Astrocyte of the cerebellum (primary cell): Measurements from ENCODE around the gene PRR33.

ENCODE experiments used
- DNase-seq: peaks from one replicate; pipeline ENCODE4 v3.0.0-alpha.2; 2011; ENCODE audit warnings: low read depth
- H3K4me3 ChIP-seq: 2 replicates; pipeline ENCODE4 v1.5.1; 2011; ENCODE audit warnings: mild to moderate bottlenecking, low read depth, low read length, moderate library complexity
- in situ Hi-C: cut with HindIII; loops from 2 replicates; pipeline ENCODE4 v1.10.0; 2017; ENCODE audit warnings: low sequenced_read_pairs
- TF ChIP-seq, protein P1 (sequence below): IDR thresholded peaks from 2 replicates; pipeline ENCODE4 v1.5.1; 2012; ENCODE audit warnings: low read length, low read depth, moderate library complexity, mild to moderate bottlenecking; ENCODE audit errors: missing control alignments

Gene PRR33

DNA sequence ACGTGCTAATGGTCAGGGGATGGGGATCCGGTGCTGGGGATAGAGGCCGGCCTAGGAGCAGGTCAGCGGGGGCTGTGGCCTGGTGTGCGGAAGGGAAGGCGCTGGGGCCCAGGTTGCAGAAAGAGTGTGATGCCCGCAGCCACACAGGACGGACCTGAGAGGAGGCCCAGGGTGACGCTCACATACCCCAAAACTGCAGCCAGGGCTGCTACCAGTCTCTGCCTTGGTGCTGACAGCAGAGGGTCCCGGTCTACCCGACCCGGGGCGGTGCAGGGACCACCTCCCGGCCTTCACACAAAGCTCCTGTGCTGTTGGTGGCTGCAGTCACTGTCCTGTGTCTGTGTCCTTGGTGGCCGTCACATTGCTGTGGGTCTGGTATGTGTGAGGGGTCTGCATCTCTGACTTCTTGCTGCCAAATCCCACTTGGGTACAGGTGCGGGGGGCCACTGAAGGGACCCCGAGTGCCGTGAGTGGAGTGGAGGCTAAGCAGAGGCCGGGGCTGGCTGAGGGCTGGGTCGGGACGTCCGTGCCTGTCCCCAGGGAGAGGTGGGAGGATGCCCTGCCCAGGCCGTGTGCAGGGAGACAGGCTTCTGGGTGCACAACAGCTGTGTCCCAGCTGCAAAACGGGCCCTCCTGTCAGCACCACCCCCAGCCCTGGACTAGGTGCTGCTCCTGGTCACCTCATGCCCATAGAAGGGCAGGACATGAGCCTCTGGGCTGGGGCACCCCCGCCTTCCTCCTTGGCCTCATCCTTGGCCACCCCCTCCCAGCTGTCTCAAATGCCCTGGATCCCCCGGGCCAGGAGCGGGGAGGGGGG is 37.4 kb downstream of the PRR33 start:
- TF ChIP-seq, protein P1, sequence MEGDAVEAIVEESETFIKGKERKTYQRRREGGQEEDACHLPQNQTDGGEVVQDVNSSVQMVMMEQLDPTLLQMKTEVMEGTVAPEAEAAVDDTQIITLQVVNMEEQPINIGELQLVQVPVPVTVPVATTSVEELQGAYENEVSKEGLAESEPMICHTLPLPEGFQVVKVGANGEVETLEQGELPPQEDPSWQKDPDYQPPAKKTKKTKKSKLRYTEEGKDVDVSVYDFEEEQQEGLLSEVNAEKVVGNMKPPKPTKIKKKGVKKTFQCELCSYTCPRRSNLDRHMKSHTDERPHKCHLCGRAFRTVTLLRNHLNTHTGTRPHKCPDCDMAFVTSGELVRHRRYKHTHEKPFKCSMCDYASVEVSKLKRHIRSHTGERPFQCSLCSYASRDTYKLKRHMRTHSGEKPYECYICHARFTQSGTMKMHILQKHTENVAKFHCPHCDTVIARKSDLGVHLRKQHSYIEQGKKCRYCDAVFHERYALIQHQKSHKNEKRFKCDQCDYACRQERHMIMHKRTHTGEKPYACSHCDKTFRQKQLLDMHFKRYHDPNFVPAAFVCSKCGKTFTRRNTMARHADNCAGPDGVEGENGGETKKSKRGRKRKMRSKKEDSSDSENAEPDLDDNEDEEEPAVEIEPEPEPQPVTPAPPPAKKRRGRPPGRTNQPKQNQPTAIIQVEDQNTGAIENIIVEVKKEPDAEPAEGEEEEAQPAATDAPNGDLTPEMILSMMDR, result no peak
- DNase-seq, result no peak
- no peak overlapping the region for H3K4me3 ChIP-seq
- in situ Hi-C loops, result no loop called here

DNA sequence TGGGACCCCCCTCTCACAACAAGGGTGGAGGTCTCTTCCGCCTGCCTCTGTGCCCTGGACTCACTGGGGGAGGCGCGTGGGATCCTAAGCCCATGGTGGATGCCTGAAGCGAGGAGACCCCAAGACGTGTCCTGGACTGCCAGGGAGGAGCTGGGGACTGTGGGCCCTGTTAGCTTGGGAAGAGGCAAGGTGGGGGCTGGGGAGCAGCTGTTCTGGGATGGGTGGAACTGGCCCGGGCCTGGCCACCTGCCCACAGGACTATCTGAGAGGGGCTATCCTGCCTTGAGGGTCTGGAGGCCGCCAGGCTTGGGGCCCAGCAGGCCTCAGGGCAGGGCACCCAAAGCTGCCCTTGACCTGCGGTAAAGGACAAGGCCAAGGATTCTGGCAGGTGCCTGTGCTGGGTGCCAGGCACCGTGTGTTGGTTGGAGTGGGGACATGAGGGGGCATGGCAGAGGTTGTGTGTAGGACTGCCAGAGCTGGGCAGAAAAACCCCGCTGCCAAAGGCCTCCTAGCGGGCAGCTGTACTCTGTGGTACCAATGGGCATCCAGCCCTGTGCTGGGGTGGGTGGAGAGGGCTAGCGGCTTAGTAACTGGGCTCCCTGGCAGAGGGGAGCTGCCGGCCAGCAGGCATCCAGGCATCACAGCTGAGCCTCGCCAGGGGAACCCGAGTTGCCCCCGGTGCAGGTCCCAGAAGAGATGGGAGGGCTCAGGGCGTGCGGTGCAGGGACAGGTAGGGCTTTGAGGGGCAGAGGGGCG is 38.1 kb downstream of the PRR33 start:
- no peak for DNase-seq
- in situ Hi-C loops, result no loop called here
- H3K4me3 ChIP-seq, result no peak overlapping the region
- TF ChIP-seq, protein P1, result no peak

DNA sequence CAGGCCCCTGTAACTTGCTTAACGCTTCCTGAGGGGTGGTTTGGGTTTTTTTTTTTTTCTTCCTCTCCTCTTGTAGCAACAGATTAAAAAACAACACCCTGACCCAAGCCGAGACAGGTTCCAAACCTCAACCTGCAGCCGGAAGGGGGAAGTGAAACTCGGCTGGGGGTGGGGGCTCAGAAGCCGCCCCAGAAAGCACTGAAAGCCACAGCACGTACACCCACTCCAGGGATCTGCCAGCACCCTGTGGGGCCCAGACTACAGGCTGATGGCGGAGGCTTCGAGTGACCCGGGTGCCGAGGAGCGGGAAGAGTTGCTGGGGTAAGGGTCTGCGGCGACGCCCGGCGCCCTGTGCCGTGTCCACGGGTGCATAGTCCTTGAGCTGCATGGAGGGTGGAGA is 38.8 kb downstream of the PRR33 start, which contains the start of gene LSP1:
TSS of gene LSP1 (plus strand) at position 208 of the 400 bp plus-strand sequence. CDS start at position 269, 61 bp downstream.
- TF ChIP-seq, protein P1, result no peak
- no peak within 1 kb of the TSS for H3K4me3 ChIP-seq
- in situ Hi-C loops, result no loop called here
- no peak for DNase-seq

DNA sequence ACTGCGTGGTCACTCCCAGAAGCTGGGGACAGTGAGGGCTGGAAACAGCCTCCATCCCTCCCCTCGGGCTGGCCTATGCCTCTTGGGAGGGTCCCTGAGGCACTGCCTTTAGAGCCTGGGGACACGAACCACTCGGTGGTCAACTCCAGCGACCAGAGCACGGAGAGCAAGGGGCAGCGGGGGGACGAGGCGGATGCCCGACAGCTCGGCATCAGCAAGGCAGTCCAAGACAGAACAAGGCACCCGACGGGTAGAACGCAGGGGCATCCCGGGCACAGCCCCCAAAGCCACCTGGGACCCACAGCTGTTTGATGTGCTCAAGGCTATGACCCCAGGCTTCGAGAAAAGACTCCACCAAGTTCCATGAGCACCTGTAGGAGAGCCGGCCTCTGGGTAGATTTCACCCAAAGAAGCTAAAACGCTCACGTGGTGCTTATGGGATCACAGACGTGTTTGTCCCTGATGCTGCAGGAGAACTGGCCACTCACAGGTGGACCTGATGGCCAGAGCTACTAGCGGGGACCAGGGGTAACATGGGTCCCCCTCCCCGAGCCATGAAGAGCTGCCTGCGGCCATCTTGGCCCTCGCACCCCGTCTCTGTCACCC is 39.3 kb downstream of the PRR33 start:
- no peak overlapping the region for H3K4me3 ChIP-seq
- TF ChIP-seq, protein P1, result no peak
- in situ Hi-C loops, result no loop called here
- DNase-seq, result no peak

DNA sequence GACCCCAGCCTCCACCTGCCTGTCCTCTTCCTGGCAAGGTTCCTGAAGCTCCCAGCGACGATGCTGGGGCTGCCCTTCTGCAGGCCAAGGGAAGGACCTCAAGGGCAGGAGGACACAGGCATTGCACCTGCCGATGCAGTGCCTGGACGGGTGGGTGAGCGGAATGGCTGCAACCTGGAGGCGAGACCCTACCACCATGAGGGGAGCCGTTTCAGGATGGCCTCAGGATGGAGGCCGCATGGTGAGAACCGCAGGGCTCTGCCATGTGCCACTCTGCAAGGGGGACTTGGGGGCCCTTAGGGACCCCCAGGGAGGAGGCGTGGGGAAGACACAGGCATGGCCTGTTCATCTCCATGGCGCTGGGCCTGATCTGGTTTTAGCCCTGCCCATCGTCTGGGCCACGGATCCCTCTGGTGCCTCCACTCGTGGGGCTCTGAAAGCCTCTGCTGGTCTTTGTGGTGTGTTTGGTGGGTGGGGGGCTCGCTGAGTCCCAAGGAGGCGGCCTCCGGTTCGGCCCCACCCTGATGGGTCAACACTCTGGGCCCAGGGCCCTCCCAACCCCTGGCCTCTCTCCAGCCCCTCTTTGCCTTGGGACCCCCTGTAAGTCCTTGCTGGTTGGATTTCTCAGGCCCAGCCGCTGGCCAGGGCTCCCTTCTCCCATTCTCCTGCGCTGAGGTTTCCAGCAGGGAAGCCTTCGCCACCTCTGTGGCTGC is 40.1 kb downstream of the PRR33 start:
- in situ Hi-C loops, result no loop called here
- H3K4me3 ChIP-seq, result no peak overlapping the region
- DNase-seq, result no peak
- TF ChIP-seq, protein P1, result no peak
